Activated CD4-positive, CD25-positive, alpha-beta regulatory T cell treated with anti-CD3 and anti-CD28 coated beads, Interleukin-2, amount 50 U/mL, for 24 hours (primary cell): Measurements from ENCODE around the gene PALLD.

ENCODE experiments used
- ATAC-seq, 2 donors: fragments of 150-1000 bp; cut with Tn5 transposase; one replicate each; pipeline ENCODE4 v1.10.0; 2021; ENCODE audit warnings: mild to moderate bottlenecking in 1 of 2, moderate library complexity in 1 of 2

Gene PALLD

DNA sequence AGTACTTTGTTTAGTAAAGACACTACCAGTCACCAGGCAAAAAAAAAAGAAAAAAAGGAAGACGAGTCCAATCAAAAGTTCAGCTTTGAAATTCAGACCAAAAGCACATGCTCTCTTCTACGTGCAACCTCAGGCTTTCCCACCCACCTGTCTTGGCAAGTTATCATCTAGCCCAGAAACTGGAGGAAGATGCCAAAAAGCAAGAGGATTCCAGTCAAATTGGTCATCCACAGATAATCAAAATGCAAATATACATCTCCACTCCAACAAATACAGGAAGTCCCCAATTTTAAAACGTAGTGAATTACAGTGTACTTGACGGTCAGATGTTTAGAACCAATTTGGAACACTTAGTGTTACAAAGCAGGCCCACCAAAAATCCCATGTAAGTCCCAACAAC lies 96.5 kb downstream of the PALLD start:
- ATAC-seq: no peak

DNA sequence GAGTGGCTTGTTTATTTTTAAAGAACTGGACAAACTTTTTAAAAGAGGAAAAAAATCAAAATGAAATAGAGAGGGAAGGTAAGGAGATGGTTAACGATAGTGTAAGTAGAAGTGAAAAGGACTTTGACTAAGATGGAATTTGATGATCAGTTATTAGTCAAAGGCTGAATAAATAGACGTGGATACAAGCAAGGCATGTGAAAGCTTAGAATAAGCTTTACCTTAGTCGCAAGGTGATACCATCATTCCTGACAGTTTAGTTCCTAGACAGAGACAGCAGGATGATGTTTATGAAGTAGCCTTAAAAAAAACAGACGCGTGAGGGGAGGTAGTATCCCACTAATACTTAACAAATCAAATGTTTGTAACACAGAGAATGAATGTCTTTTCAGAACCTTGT lies 97.3 kb downstream of the PALLD start:
- ATAC-seq: no peak

DNA sequence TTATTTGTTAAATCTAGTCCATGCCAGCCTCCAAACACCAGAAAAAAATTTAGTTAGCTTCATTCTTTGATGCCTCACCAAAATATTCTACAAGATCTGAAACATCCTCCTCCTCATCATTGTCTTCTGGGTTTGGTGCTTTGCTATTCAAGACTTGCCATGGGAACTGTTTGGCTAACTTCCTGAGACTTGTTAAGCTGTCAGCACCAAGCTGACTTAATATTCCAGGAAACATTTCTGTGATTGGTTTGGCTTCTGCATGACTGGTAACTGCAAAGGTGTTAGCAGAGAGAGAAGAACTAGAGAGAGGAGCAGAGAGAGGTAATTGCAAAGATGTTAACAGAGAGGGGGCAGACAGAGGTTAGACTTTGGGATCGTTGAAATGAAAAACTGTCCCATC lies 101.3 kb downstream of the PALLD start:
- ATAC-seq: no peak

DNA sequence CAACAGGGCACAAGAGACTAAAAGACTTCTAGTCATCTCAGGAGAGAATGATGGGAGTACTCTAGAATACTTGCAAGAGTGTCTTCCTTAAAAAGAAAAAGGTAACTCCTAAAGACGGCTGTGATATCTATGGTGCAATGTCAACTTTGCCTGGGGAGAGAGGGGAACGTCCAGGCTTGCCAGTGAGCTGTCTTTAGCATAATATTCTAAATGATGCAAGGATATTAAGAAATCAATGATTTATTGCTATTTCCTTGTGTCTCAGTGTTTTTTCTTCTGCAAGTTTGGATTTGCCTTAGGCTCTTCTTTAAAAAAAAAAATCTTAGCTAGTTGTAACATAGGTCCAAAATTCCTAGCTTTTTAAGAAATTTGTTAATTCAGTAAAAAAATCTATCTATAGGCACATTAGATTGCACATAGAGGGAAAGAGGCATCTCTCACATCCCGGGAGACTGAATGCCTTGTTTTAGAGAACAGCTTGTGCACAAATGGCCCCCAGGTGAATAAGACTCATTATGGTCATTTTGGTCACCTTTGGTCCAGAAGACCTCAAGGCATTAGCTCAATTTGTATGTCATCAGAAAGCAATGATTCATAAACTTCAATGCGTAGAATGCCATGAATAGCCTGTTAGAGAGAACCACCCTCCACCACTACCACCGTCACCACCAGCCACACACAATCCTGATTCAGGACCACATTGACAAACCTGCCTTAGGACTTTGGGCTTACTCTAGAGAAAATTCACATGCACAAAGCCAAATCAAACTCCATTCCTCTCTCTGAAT lies 104.1 kb downstream of the PALLD start:
- no peak for ATAC-seq

DNA sequence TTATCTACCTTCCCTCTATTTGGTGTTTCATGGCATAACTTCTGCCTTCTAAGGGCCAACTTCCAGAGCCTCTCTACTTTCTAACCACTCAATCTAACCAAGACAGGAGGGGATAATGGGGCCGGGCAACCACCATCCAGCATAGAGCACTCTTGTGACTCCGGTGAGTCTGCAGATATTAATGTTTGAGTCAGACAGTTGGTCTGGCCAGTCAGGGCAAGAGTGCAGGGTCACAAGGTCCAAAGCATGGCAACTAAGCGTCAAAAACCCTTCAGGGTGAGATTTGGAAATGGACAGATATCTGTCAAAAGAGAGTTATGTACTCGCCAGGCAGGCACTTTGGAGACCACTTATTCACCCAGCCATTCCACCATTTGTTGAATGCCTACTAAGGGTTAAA lies 105.0 kb downstream of the PALLD start:
- ATAC-seq: no peak

DNA sequence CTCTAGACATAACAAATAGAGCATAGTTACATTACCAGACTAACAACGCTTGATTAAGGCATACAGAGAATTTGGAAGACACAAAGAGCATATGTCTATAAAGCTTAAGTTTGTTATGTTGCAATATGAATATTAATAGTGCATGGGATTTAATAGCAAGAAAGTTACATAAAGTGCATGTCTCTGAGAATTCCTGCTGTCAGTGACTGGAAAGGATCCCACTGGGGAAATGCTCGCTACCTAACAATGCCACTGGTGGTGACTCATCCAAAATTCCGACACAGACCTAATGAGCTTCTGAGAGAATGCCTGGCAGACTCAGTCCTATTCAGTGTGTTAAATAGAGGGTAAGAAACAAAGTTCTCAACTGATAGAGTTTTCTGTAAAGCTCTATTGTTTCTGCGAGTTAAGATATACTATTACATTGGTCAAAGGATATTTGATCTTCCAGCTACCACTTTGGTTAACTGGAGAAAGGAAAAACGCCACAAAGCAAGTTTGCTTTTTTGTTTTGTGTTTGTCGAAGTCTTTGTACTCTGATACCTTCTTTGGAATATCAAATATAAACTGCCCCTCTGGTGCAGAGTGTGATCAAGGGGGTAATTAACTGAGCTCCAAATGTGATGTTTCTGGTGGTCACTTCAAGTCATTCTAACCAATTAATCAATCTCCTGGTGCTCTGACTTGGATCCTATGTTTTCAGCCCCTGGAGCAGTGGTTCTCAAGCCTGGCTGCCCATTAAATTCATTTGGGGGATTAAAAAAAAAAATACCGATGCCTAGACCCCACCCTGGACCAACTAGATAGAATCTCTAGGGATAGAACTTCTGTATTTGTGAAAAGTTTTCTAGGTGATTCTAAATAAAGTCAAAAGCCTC lies 107.9 kb downstream of the PALLD start:
- no peak for ATAC-seq

DNA sequence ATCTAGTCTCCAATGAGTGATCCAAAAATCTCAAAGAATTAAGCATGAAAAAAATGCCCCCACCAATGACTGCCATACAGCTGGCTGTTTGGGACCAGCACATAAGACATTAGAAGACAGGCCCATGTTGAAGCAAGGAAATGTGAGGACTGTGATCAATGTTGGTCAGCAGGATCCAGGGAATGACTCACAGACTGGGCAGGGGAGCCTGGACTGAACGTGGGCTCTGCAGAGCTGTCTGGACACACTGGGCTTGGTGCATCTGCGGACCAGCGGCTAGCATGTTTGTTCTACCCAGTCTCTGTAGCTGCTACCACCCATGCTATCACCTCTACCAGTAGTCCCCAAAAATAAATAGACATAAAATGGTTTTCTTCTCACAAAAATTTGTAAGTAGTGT lies 108.6 kb downstream of the PALLD start:
- ATAC-seq: no peak

DNA sequence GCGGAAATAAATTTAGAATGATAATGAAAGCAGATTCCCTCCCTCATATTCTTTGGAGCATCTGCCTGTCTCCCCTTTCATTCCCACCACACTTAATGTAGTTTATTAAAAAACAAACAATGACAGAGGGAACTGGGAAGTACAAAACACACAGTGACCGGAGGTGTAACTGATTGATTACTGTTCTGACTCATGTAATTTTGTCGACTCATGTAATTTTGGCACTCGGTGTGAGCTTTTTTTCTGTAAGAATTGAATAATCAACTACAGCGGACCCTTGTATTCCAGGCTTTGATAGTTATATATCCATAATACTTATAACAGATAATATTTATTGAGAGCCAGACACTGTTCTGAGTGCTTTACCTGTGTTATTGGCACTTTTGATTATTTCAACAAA lies 110.4 kb downstream of the PALLD start:
- no peak for ATAC-seq

DNA sequence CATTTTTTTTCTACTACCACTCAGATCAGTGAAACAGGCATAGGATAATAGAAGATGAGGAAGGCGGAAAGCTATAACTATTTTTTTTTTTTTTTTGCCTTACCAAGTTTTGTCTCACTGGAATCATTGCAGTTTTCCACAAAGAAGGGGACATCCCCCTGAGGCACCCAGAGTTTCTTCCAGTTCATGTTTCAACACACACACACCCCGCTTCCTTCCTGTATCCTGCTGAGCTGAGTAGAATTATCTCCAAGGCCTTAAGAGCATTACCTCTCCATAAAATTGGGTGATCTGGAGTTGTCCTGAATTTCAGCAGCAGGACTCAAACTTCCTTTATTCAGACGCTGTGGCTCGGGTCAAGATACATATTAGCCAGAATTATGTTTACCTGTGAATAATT lies 111.9 kb downstream of the PALLD start:
- no peak for ATAC-seq

DNA sequence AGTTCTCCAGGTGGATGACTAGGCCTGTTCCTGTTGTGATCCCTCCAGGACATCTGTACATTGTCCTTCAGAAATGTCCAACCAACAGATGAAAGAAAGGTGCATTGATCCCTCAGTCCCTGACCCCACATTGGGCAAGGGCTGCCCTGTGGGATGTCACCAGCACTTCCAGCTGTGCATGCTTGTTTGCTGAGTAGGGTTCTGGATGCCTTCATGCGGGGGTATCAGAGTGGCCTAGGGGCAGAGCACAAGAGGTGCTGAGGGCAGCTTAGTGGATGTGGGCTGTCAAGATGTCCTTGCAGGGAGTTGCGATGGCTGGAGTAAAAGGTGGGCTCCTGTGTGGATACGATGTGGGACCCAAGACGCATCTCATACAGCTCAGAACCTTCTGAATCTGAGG lies 112.5 kb downstream of the PALLD start:
- ATAC-seq: no peak

DNA sequence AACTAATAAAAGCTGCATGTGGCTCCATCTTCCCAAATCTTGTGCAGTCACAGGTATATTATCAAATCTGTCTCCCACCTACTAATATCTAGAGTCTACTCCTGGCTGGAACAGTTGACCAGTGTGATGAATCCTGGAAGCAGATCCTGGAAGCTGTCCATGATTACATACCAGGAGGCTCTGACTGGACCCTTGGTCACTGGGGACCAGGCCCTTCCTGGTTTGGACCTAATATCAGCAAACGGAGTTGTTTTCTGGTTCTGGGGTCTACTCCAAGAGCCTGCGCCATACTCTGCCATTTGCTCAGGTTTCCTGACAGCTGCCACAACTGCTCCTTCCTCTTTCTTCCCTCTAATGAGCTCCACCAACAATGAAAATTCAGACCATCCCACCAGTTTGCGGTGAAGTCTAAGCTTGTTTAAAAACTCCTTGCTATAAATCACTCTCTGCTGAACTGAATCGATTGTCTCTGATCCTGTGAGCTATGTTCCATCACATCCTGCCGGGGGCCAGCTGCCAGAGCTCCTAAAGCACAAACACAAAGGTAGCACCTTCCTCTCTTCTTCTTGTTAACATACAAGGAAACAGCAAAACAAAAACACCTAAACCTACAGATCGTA lies 114.2 kb downstream of the PALLD start:
- no peak for ATAC-seq

DNA sequence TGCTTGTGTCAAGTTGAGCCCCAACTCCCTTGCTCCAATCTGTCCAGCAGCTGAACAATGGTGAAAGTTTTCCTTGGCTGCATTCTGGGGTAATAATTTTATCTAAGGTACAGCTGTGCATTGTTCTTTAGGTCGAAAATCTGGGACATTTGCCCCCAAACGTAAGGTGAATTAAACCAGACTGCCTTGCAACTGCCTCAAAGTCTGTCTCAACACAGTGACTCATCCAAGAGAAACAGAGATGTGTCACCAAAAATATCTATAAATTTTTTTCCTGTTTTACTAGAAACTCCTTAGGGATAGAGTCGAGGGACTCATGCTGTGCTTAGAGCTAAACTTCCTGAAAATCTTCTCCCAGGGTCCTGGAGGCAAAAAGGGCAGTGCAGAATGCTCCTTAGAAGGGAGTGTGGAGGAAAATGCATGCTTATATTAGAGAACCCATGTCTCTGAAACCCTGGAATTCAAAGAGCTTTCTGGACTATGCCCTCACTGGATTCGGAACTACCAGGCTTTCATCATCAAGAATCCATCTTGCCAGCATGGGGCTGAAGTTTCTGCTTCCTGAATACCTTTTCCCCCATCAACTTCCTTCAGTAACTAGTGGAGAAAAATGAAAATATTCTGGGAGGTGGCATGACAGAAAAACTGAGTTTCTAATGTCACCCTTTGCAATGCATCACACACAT lies 115.7 kb downstream of the PALLD start:
- ATAC-seq: no peak

DNA sequence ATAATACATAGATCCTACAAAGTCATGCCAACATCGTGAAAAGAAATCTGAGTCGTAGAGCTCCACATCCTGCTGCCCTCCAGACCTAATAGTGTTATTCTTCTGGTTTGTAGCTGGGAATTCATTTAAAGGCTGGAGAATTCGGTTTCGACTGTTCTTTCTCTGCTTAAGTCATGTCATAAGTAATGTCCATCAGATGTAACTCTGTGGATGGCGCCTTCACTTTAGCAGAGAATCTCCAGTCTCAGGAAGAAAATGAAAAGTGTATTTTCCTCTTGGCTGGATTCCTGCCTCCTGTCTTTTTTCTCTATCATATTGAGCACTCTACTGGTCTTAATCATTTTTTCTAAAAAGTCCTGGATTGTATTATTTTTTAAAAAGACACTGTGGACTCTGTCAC lies 117.0 kb downstream of the PALLD start:
- ATAC-seq: no peak

DNA sequence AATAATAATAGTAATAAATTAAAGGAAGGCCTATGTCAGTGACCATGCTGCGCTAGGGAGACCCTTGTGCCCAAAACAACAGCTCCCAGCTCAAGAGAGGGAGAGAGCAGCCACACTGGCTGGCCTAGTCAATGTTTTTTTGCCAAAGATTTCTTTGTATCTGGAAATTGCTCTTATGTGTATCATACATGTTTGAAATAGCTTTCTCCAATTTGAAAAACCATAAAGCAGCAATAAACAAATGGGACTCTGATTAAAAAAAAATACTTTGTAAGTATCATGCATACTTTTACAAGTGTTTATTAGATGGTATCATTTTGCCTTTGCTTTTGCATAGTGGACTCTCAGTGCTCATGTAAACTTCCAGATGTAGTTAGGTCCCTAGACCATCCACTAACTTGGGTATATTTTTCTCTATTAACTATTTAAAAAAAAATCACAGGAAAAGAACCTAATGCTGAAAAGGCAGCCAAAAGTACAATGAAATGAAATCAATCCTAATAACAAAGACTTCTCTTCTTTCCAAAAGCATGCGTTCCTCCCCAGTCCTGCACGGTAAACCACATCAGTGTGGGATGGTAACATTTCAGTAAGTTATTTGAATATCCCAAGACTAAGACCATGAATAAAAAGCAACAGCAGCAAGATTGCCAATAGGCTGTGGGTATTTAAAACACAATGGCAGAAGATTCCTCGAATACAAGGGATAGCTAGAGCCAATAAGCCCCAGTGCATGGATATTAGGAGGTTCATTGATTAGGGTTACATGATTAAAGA lies 117.6 kb downstream of the PALLD start:
- no peak for ATAC-seq

DNA sequence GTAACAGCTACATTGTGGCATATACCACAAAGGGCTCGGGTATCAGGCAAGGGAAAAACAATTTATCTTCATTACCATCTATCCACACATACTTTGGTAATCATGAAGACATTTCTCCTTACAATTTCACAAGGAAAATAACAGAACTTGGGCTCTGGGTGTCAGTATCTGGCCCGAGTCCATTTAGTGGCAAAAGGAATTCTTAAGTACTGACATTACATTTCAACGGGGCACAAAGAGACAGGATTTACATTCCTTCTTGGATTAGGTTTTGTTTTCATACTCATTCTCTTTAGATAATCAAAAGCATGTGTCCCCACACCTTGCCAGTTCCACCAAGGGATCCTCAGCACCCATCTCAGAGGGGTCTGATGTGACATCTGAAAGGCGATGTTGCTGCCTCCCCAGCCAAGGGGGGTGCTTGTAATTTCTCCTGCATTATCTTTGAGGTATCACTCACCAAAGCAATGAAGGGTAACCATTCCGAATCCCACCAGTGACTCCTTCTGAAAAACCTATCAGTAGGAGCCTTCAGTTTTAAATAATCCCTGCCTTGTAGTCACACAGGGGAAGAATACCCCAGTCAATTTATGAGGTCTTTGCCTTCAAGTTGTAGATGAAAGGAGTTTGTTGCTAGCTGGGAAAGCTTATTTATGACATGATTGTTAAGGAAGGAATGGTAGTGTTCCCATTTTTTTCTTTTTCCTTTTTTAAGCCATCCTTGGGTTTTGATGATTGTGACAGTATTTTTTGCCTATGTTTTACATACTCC lies 118.6 kb downstream of the PALLD start:
- ATAC-seq: no peak

DNA sequence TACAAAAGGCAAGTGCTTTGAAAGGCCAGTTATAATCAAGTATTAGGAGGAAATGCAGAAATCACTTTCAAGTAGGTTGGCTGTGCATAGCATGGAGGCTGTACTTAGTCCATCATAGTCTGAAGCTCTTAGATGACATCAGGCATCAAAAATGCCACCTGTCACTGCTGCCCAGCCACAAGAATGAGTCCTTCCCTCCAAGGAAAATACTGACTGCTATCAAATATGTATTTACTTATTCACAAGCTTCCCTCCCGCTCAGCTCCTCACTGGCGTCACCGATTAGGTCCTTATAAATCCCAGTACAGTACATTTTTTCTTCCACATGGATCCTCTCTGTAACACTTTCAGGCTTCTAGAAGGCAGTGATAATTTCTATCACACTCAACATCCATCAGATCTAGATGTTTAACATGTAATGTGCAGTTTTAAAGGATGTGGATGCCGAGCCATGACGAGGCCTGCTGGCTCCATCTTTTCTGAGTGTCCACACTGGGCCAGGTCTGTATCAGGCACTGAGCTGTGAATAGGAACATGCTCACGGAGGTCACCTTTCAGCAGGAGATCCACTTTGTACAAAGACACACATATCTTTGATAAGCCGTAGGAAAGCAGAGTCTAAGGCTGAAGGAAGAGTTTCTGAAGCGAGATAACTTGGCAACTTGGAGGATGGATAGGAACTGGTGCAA lies 121.9 kb downstream of the PALLD start:
- no peak for ATAC-seq

DNA sequence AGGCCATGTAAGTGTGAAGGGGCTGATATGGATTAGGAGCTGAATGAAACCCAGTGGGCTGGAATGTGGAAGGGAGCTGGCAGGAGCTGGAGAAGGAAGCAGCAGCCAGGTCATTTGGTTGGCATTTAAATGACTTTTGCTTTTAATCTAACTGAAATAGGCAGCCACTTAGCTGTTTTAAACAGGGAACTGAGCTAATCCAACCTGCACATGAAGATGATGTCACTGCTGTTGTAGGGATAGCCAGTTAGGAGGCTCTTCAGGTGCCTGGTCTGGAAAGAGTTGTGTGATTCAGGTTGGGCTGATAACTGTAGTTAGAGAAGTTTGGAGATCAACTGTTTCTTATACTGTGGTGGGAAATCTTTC lies 122.4 kb downstream of the PALLD start:
- no peak for ATAC-seq

DNA sequence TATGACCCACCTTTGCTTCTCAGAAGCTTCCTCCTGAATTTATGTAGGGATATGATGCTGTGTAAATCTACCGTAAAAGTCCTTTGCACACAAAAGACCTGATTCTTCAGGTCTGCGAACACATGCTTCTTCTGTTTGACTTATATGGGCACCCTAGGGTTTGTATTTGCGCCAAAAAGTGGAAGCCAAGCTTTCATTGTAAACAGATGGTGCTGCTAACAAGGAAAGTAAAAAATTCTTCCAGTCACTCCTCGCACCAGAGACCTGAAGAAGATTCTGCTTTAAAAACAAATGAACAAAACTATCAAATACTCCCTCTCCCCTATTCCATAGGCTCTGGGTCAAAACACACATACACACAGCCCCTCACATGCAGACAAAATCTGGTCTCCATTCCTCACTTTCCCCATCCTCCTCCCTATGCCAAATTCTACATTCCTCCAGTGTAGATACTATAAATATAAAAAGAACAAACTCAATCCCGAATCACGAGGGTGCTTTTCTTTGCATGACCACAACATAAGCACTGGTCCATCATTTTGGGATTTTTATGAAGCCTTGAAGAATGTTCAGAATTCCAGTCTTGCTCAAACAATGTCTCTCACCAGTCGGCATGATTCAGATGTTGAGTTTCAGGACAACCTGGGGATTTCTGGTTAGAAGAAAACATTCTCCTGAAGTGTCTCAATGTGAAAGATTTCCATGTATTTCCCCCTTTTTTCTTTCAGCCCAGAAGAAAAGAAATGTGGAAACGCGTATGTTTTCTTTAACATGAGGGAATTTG lies 125.1 kb downstream of the PALLD start:
- no peak for ATAC-seq

DNA sequence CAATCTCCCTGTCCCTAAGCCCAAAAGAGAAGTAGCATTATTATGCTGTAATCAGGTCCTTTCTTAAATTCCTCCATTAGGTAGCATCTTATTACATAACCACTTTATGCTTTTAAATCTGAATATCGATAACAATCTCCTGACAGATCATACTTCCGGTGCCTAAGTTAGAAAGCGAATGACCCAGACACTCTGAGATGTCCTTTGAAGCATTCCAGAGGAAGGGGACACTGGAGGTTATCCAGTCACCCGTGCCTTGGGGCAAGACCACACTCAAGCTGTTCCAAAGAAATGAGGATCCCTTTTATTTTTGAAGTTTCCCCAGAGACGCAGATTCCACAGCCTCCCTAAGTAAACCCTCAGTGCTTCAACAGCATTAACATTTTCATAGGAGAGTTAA lies 125.7 kb downstream of the PALLD start:
- ATAC-seq: no peak

DNA sequence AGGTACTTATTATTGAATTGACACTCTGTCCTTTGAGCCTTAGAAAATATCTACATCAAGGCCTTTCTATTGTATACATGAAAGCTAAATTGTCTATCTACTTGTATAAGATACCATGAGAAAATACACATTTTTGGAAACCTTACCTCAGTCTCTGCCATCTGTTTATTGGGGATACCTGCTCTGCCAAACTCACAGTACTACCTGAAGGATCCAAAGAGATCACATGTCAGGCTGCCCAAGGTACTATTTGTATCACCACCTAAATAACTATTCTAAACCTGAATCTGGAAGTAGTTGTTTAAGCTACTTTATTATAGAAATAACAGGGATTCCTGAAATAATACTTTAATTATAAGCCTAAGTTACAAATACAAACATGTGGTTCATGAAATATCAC lies 126.2 kb downstream of the PALLD start:
- no peak for ATAC-seq
